H1 (cell line): ENCODE measurements around the gene RUFY3. TPM values are rescaled to one million over a fixed set of nuclear protein-coding genes. Genes with fewer than 3 reads are reported as not detected.

Experiments
- CTCF ChIA-PET: fragments of 300-600 bp; sonication (Branson Sonifier 250); formaldehyde crosslinking; loops from one replicate; lab custom pipeline; 2021; ENCODE audit not compliant: partially characterized antibody; lab: Charles Lee
- POLR2A ChIA-PET: fragments of 300-600 bp; sonication (Branson Sonifier 250); formaldehyde crosslinking; loops from one replicate; lab custom pipeline; 2021; ENCODE audit warnings: inconsistent platforms; ENCODE audit not compliant: partially characterized antibody; lab: Charles Lee
- DNase-seq, 2 experiments: peaks; one replicate each; pipeline versions ENCODE4 v3.0.0 to v3.0.0-alpha.2; 2010 to 2022; ENCODE audit warnings: low spot score in 2 of 2, low read depth in 1 of 2, mixed read lengths in 1 of 2
- FAIRE-seq: peaks from 2 replicates; lab custom pipeline; 2011; peaks lifted over from hg19 to GRCh38; lab: Jason Lieb, UNC
- H2AFZ ChIP-seq: 2 replicates; pipeline ENCODE4 v1.8.1; 2012; ENCODE audit warnings: low read length, inconsistent platforms
- H2AK5ac ChIP-seq: 2 replicates; pipeline ENCODE4 v1.6.1; 2013; ENCODE audit warnings: low read depth, low read length
- H2BK120ac ChIP-seq: replicated peaks from 2 replicates; pipeline ENCODE3; 2013; ENCODE audit warnings: low read depth, low read length, inconsistent platforms
- H2BK12ac ChIP-seq: 2 replicates; pipeline ENCODE4 v1.6.1; 2013; ENCODE audit warnings: low read depth, low read length
- H2BK15ac ChIP-seq: 2 replicates; pipeline ENCODE4 v1.6.1; 2013; ENCODE audit warnings: low read length
- H2BK20ac ChIP-seq: 2 replicates; pipeline ENCODE4 v1.6.1; 2013; ENCODE audit warnings: low read length
- H2BK5ac ChIP-seq: 2 replicates; pipeline ENCODE4 v1.6.1; 2013; ENCODE audit warnings: low read depth, low read length
- H3K14ac ChIP-seq: 2 replicates; pipeline ENCODE4 v1.6.1; 2013; ENCODE audit warnings: inconsistent platforms; ENCODE audit not compliant: insufficient read length
- H3K18ac ChIP-seq: 2 replicates; pipeline ENCODE4 v1.6.1; 2013; ENCODE audit warnings: low read length; ENCODE audit errors: extremely low read depth
- H3K23ac ChIP-seq: 2 replicates; pipeline ENCODE4 v1.6.1; 2013; ENCODE audit warnings: inconsistent platforms; ENCODE audit not compliant: insufficient read length
- H3K23me2 ChIP-seq: 2 replicates; pipeline ENCODE4 v1.6.1; 2013; ENCODE audit warnings: low read depth, low read length
- H3K27ac ChIP-seq: 2 replicates; pipeline ENCODE4 v1.6.1; 2011; ENCODE audit warnings: low read depth, low read length, inconsistent platforms
- H3K27me3 ChIP-seq, 4 experiments: replicated peaks in 1 of 4; 1 replicate in 1 of 4; 2 replicates in 3 of 4; pipeline versions ENCODE4 v1.6.1 to v1.8.1; 2011 to 2013; ENCODE audit warnings: low read length in 3 of 4, mild to moderate bottlenecking in 3 of 4, inconsistent platforms in 2 of 4, mixed read lengths in 2 of 4, moderate library complexity in 1 of 4; ENCODE audit not compliant: control insufficient read depth in 3 of 4, insufficient read depth in 3 of 4; ENCODE audit errors: extremely low read depth in 1 of 4
- H3K36me3 ChIP-seq, 4 experiments: 2 replicates each; pipeline versions ENCODE4 v1.6.1 to v1.8.1; 2011 to 2013; ENCODE audit warnings: mild to moderate bottlenecking in 4 of 4, low read length in 3 of 4, moderate library complexity in 2 of 4, control low read depth in 1 of 4, inconsistent platforms in 1 of 4; ENCODE audit not compliant: insufficient read depth in 4 of 4, control insufficient read depth in 2 of 4
- H3K4ac ChIP-seq: replicated peaks from 2 replicates; pipeline ENCODE3; 2013; ENCODE audit warnings: low read length, low read depth, mixed read lengths, inconsistent platforms; ENCODE audit not compliant: insufficient read length
- H3K4me1 ChIP-seq, 4 experiments: replicated peaks in 1 of 4; 1 replicate in 1 of 4; 2 replicates in 3 of 4; pipeline versions ENCODE4 v1.6.1 to v1.8.1; 2011 to 2013; ENCODE audit warnings: low read length in 3 of 4, inconsistent platforms in 2 of 4, mixed read lengths in 1 of 4; ENCODE audit not compliant: insufficient read depth in 4 of 4, control insufficient read depth in 3 of 4
- H3K4me2 ChIP-seq, 2 experiments: 2 replicates each; pipeline versions ENCODE4 v1.6.1 to v1.8.1; 2011 to 2013; ENCODE audit warnings: low read depth in 2 of 2, low read length in 2 of 2, control low read depth in 1 of 2, inconsistent platforms in 1 of 2, mild to moderate bottlenecking in 1 of 2; ENCODE audit not compliant: insufficient read depth in 1 of 2
- H3K4me3 ChIP-seq, 4 experiments: fragments of 200-600, 300-600 bp in 1 of 4; sonication (generic), shearing (Covaris generic), sonication (Bioruptor Twin) in 1 of 4; 2 replicates each; pipeline versions ENCODE4 v1.5.1 to v1.8.1; 2011 to 2016; ENCODE audit warnings: low read length in 4 of 4, low read depth in 3 of 4, control low read depth in 2 of 4, inconsistent platforms in 2 of 4, mild to moderate bottlenecking in 2 of 4, mixed read lengths in 1 of 4, moderate library complexity in 1 of 4; ENCODE audit not compliant: insufficient read depth in 2 of 4; ENCODE audit errors: extremely low read depth in 1 of 4
- H3K56ac ChIP-seq: replicated peaks from 2 replicates; pipeline ENCODE3; 2013; ENCODE audit warnings: low read depth, mild to moderate bottlenecking, mixed read lengths, low read length, inconsistent platforms; ENCODE audit not compliant: insufficient read length
- H3K79me1 ChIP-seq: 2 replicates; pipeline ENCODE4 v1.6.1; 2013; ENCODE audit warnings: low read depth, low read length, control low read depth
- H3K79me2 ChIP-seq, 2 experiments: 2 replicates each; pipeline versions ENCODE4 v1.6.1 to v1.8.1; 2012 to 2013; ENCODE audit warnings: low read length in 2 of 2, mild to moderate bottlenecking in 2 of 2, inconsistent platforms in 1 of 2; ENCODE audit not compliant: insufficient read depth in 2 of 2, control insufficient read depth in 1 of 2
- H3K9ac ChIP-seq, 4 experiments: replicated peaks in 1 of 4; 1 replicate in 1 of 4; 2 replicates in 3 of 4; pipeline versions ENCODE4 v1.6.1 to v1.8.1; 2011 to 2013; ENCODE audit warnings: low read depth in 3 of 4, low read length in 3 of 4, control low read depth in 2 of 4, mild to moderate bottlenecking in 2 of 4, moderate library complexity in 2 of 4, inconsistent platforms in 1 of 4; ENCODE audit errors: extremely low read depth in 1 of 4
- H3K9me3 ChIP-seq, 2 experiments: 2 replicates each; pipeline versions ENCODE4 v1.6.1 to v1.8.1; 2012 to 2013; ENCODE audit warnings: mild to moderate bottlenecking in 2 of 2, moderate library complexity in 2 of 2, control low read depth in 1 of 2, inconsistent platforms in 1 of 2, low read depth in 1 of 2, low read length in 1 of 2, mixed read lengths in 1 of 2; ENCODE audit not compliant: insufficient read depth in 2 of 2
- H4K20me1 ChIP-seq, 2 experiments: replicated peaks in 1 of 2; 2 replicates each; pipeline versions ENCODE3 to v1.8.1; 2011 to 2013; ENCODE audit warnings: inconsistent platforms in 2 of 2, low read length in 2 of 2, mild to moderate bottlenecking in 1 of 2; ENCODE audit not compliant: insufficient read depth in 2 of 2, control insufficient read depth in 1 of 2
- H4K5ac ChIP-seq: 2 replicates; pipeline ENCODE4 v1.6.1; 2013; ENCODE audit warnings: low read length, low read depth, mixed read lengths, inconsistent platforms; ENCODE audit not compliant: insufficient read length
- H4K8ac ChIP-seq: 2 replicates; pipeline ENCODE4 v1.8.0; 2013; ENCODE audit warnings: mild to moderate bottlenecking, moderate library complexity, low read length, inconsistent platforms; ENCODE audit not compliant: insufficient read depth; ENCODE audit errors: extremely low read depth
- H4K91ac ChIP-seq: replicated peaks from 2 replicates; pipeline ENCODE3; 2013; ENCODE audit warnings: low read length, mixed read lengths, inconsistent platforms; ENCODE audit not compliant: insufficient read length
- BACH1 ChIP-seq: IDR thresholded peaks from 2 replicates; pipeline ENCODE4 v1.6.1; 2012; ENCODE audit warnings: low read length, improper control_type of control experiment
- CBX8 ChIP-seq: fragments of 300-800, 300-1000 bp; sonication (generic); IDR thresholded peaks from 2 replicates; pipeline ENCODE4 v1.7.1; 2016; ENCODE audit warnings: low read depth, low read length, borderline replicate concordance
- CTBP2 ChIP-seq: IDR thresholded peaks from 2 replicates; pipeline ENCODE4 v1.7.0; 2011; ENCODE audit warnings: borderline replicate concordance, mild to moderate bottlenecking, moderate library complexity, mixed read lengths, low read length; ENCODE audit not compliant: insufficient read depth, insufficient read length
- GABPA ChIP-seq: IDR thresholded peaks from 2 replicates; pipeline ENCODE4 v1.6.1; 2011; ENCODE audit warnings: mild to moderate bottlenecking, low read length, moderate library complexity, borderline replicate concordance; ENCODE audit not compliant: insufficient read depth
- JUN ChIP-seq: IDR thresholded peaks from 2 replicates; pipeline ENCODE4 v1.6.1; 2011; ENCODE audit warnings: low read depth, mild to moderate bottlenecking, improper control_type of control experiment, low read length
- RBBP5 ChIP-seq: IDR thresholded peaks from 2 replicates; pipeline ENCODE4 v1.7.1; 2012; ENCODE audit warnings: low read depth, mild to moderate bottlenecking, inconsistent platforms, low read length, moderate library complexity, borderline replicate concordance
- SIRT6 ChIP-seq: IDR thresholded peaks from one replicate; pipeline ENCODE4 v1.7.1; 2012; ENCODE audit warnings: low read length, inconsistent platforms
- SIX5 ChIP-seq: IDR thresholded peaks from 2 replicates; pipeline ENCODE4 v1.6.1; 2011; ENCODE audit warnings: mild to moderate bottlenecking, low read depth, low read length
- SP1 ChIP-seq: IDR thresholded peaks from 2 replicates; pipeline ENCODE4 v1.6.1; 2011; ENCODE audit warnings: low read depth, low read length
- YY1 ChIP-seq: IDR thresholded peaks from 2 replicates; pipeline ENCODE4 v1.6.1; 2011; ENCODE audit warnings: low read depth, mild to moderate bottlenecking, low read length
- ZNF274 ChIP-seq: IDR thresholded peaks from 2 replicates; pipeline ENCODE4 v1.7.0; 2012; ENCODE audit warnings: low read length, borderline replicate concordance; ENCODE audit errors: extremely low read depth
- WGBS, 2 experiments: shearing (Covaris generic) in 1 of 2; methylation state at CpG; one replicate each; pipeline versions ENCODE4 v1.1.6 to v1.1.7; 2013 to 2015; ENCODE audit warnings: low lambda C conversion rate in 2 of 2, mixed read lengths in 2 of 2, inconsistent platforms in 1 of 2, low coverage in 1 of 2, missing lambda C conversion rate in 1 of 2; ENCODE audit not compliant: insufficient replicate concordance in 2 of 2, insufficient coverage in 1 of 2, insufficient read length in 1 of 2; ENCODE audit errors: extremely low coverage in 1 of 2, missing lambda C conversion rate in 1 of 2; 5-methylcytosine and 5-hydroxymethylcytosine counted together
- polyA plus RNA-seq, 7 experiments: library from polyadenylated mRNA; depleted of rRNA in 3 of 7; stranded (reverse) in 5 of 7; unstranded in 2 of 7; fragments of >200 nt in 5 of 7; fragments of 200-250 nt in 2 of 7; gene quantifications; 1 replicate in 5 of 7; 2 replicates in 1 of 7; 4 replicates in 1 of 7; pipeline versions ENCODE4 v1.2.1 to v1.2.3, GENCODE V29; 2011 to 2013; ENCODE audit warnings: missing spikeins in 2 of 7, mixed read lengths in 2 of 7
- total RNA-seq: library from RNA; stranded (reverse); fragmentation: NEBNext Ultra II Directional; extraction: Animal tissue kit (Norgen Biotek cat#: 25700); gene quantifications from 2 replicates; pipeline ENCODE4 v1.2.1, GENCODE V29; 2021
- TF ChIP-seq, protein P1 (sequence below): IDR thresholded peaks from 2 replicates; pipeline ENCODE4 v1.6.1; 2012; ENCODE audit warnings: inconsistent platforms
- TF ChIP-seq, protein P2 (sequence below): IDR thresholded peaks from 2 replicates; pipeline ENCODE4 v1.6.1; 2012; ENCODE audit warnings: inconsistent platforms

The RUFY3 gene
- total and polyA plus RNA-seq, 2 of the 8 experiments (the other 6 are each of a cell fraction or from before 2014, with no cell fraction given): 7.8 to 33.1 TPM

DNA sequence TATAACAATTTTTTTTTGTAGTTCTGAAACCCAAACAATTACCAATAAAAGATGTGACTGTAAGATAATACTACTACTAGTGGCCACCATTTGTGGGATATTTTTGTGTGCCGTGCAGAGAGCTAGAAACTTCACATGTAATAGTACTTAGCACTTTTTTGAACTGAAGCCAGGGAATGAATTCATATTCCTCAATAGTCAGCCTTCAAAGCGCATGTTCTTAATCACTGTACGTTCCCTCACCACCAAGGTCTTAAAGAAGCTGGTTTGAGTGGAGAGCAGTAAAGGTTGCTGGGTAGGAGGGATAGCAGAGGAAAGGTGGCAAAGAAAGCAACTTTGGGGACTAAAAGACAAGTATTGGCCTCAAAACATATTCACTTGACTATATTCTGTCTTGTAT, 9.6 kb upstream of the RUFY3 start:
- Histone ChIP-seq H3K23me2 (no peaks in the 10 kb centered on the region), H2AFZ (no peak overlapping the region), H3K36me3 (no peaks in the 10 kb centered on the region), H3K14ac (no peak overlapping the region), H4K20me1 (peaks cover 0 to 2% of the 10 kb centered on the region in 2 experiments), H3K79me2 (peaks cover 0 to 59% of the 10 kb centered on the region in 2 experiments; a peak in 2 of 4 replicates), H3K4me1 (peaks cover 0 to 9% (median 5%) of the 10 kb centered on the region in 4 experiments; a peak in 4 of 7 replicates), H2AK5ac (no peak overlapping the region), H3K9me3 (no peaks in the 10 kb centered on the region), H3K18ac (no peak overlapping the region), H3K23ac (no peak overlapping the region), H3K27ac (no peak overlapping the region), H3K9ac (no peak overlapping the region), H2BK12ac (no peak overlapping the region), H2BK20ac (no peak overlapping the region), H3K79me1 (no peaks in the 10 kb centered on the region; the same call in 1 of the 2 replicates), H2BK15ac (no peak overlapping the region), H3K4me3 (no peak overlapping the region), H2BK5ac (no peak overlapping the region), H3K27me3 (no peaks in the 10 kb centered on the region), H3K4me2 (no peak overlapping the region), H4K8ac (no peak overlapping the region), H3K4ac (no peak overlapping the region), H2BK120ac (no peak overlapping the region), H4K5ac (no peak overlapping the region), H3K56ac (no peak overlapping the region), H4K91ac (no peak overlapping the region)
- ChIA-PET CTCF (interaction anchor here (1.6 kb wide), 1 partner anchor 10 kb away, joined by 7 read pairs; the partner anchor contains the start of gene RUFY3), POLR2A (interaction anchor here (1.0 kb wide), 1 partner anchor 18 kb away, joined by 4 read pairs; no protein-coding TSS in a partner anchor)
- WGBS, 2 experiments: 88% methylated on average over 3 of the region's 3 CpGs; no CpG with 5 or more reads in 1 of the 2 experiments
- DNase-seq (no peak), FAIRE-seq (no peak)
- TF ChIP-seq JUN (no peak), ZNF274 (no peak), SP1 (no peak), RBBP5 (no peak), CTBP2 (no peak), YY1 (no peak), BACH1 (no peak), SIRT6 (no peak), GABPA (no peak), CBX8 (no peak), SIX5 (no peak)
- TF ChIP-seq, protein P1, sequence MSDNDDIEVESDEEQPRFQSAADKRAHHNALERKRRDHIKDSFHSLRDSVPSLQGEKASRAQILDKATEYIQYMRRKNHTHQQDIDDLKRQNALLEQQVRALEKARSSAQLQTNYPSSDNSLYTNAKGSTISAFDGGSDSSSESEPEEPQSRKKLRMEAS: no peak
- TF ChIP-seq, protein P2, sequence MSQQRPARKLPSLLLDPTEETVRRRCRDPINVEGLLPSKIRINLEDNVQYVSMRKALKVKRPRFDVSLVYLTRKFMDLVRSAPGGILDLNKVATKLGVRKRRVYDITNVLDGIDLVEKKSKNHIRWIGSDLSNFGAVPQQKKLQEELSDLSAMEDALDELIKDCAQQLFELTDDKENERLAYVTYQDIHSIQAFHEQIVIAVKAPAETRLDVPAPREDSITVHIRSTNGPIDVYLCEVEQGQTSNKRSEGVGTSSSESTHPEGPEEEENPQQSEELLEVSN: no peak
